ENCODE data around the gene HIRIP3. TPM values are rescaled to one million over a fixed set of nuclear protein-coding genes. Genes with fewer than 3 reads are reported as not detected.

The HIRIP3 gene
- total and polyA plus RNA-seq, 8 donors = 1.8 to 14.8 (median 11.3) TPM

- WGBS, 5 donors = 46 to 62% (median 52%) methylated on average over 7 of the region's 7 CpGs
- H3K36me3 ChIP-seq = no peaks in the 10 kb centered on the region
- no peak overlapping the region for H3K27ac ChIP-seq
- TF ChIP-seq POLR2AphosphoS5 (IDR thresholded peaks at IDR 0.05) (no peak), POLR2A (IDR thresholded peaks at IDR 0.05) (no peak), EP300 (IDR thresholded peaks at IDR 0.05) (no peak), CTCF (IDR thresholded peaks at IDR 0.05) (no peak)
- H3K9me3 ChIP-seq = no peaks in the 10 kb centered on the region
- H3K4me3 ChIP-seq = no peak overlapping the region
- H3K27me3 ChIP-seq = peaks cover 16 to 65% (median 38%) of the 10 kb centered on the region in 3 donors
- peaks cover 7 to 14% (median 12%) of the 10 kb centered on the region in 4 donors for H3K4me1 ChIP-seq
- intact Hi-C loops (cut with DNase I; ENCODE audit: low total_unique reads) = loop anchor here (5.0 to 10.0 kb wide), 2 partner anchors 161 to 328 kb away; partner anchors contain the start of gene CDIPT
- no peak for DNase-seq
Measured at GRCh38 chr16:30025574-30025973, 30.2 kb upstream of the HIRIP3 start.

DNA sequence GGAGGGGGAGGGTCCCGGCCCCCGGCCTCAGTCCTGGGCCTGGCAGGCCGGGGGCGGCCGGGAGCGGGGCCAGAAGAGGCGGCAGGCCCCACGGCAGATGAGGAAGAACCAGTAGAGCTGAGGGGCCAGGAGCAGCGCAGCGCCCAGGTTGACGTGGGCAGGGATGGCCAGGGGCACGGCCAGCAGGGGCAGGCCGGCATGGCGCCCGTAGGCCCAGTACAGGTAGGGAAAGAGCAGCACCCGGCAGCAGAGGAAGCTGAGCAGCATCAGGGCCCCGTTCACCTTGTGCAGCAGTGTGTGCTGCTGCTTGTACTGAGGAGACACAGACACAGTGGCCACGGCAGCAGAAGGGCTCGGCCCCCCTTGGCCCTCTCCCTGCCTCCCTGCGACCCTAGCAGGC lies 29.7 kb upstream of the HIRIP3 start:
- no peaks in the 10 kb centered on the region for H3K36me3 ChIP-seq
- peaks cover 7 to 14% (median 12%) of the 10 kb centered on the region in 4 donors for H3K4me1 ChIP-seq
- no peak for TF ChIP-seq EP300 (IDR thresholded peaks at IDR 0.05)
- TF ChIP-seq CTCF (IDR thresholded peaks at IDR 0.05) = no peak
- no peak for TF ChIP-seq POLR2A (IDR thresholded peaks at IDR 0.05)
- no peak for TF ChIP-seq POLR2AphosphoS5 (IDR thresholded peaks at IDR 0.05)
- WGBS, 5 donors = 61 to 74% (median 68%) methylated on average over 11 to 20 of the region's 20 CpGs
- no peak for DNase-seq
- no peak overlapping the region for H3K4me3 ChIP-seq
- H3K27ac ChIP-seq = no peak overlapping the region
- H3K27me3 ChIP-seq = peaks cover 16 to 61% (median 34%) of the 10 kb centered on the region in 3 donors
- no peaks in the 10 kb centered on the region for H3K9me3 ChIP-seq
- intact Hi-C loops (cut with DNase I; ENCODE audit: low total_unique reads) = loop anchor here (5.0 to 10.0 kb wide), 2 partner anchors 160 to 328 kb away; partner anchors contain the start of gene CDIPT

DNA sequence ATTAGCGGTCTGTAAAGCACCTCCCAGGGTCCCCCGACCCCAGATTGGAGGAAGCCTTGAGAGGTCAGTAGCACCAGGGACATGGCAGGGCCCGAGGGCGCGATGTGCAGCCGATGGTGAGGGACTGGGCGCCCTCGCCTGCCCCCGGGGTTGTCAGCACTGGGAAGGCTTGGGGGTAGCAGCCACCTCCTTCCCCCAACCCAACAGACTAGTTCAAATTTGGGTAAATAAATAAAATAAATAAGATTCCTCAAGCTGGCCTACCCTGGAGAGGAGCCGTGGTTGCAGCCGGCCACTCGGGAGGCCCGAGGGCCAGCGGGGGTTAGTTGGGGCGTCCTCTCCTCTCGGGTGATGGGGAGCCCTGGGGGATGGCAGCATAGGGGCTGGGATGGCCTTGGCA lies 29.0 kb upstream of the HIRIP3 start:
- H3K36me3 ChIP-seq = no peaks in the 10 kb centered on the region
- 64 to 77% (median 65%) methylated on average over 12 to 16 of the region's 16 CpGs for WGBS, 5 donors
- intact Hi-C loops (cut with DNase I; ENCODE audit: low total_unique reads) = loop anchor here (10.0 kb wide), 1 partner anchor 160 kb away; the partner anchor contains the start of gene CDIPT
- H3K9me3 ChIP-seq = no peaks in the 10 kb centered on the region
- peaks cover 16 to 54% (median 27%) of the 10 kb centered on the region in 3 donors for H3K27me3 ChIP-seq
- H3K4me3 ChIP-seq = no peak overlapping the region
- DNase-seq = no peak
- no peak overlapping the region for H3K27ac ChIP-seq
- no peak for TF ChIP-seq CTCF (IDR thresholded peaks at IDR 0.05)
- no peak for TF ChIP-seq EP300 (IDR thresholded peaks at IDR 0.05)
- TF ChIP-seq POLR2AphosphoS5 (IDR thresholded peaks at IDR 0.05) = no peak
- TF ChIP-seq POLR2A (IDR thresholded peaks at IDR 0.05) = no peak
- H3K4me1 ChIP-seq = peaks cover 7 to 14% (median 12%) of the 10 kb centered on the region in 4 donors

- intact Hi-C loops (cut with DNase I; ENCODE audit: low total_unique reads) = loop anchor here (10.0 kb wide), 1 partner anchor 159 kb away; the partner anchor contains the start of gene CDIPT
- H3K27ac ChIP-seq = no peak overlapping the region
- WGBS, 5 donors = 81 to 90% (median 85%) methylated on average over 5 to 11 of the region's 11 CpGs
Measured at GRCh38 chr16:30023586-30023985, 28.2 kb upstream of the HIRIP3 start.

More at GRCh38 chr16:30023586-30023985, 28.2 kb upstream of the HIRIP3 start:
- no peaks in the 10 kb centered on the region for H3K9me3 ChIP-seq
- no peak overlapping the region for H3K4me3 ChIP-seq
- H3K4me1 ChIP-seq = peaks cover 7 to 14% (median 12%) of the 10 kb centered on the region in 4 donors
- TF ChIP-seq CTCF (IDR thresholded peaks at IDR 0.05) (no peak), POLR2A (IDR thresholded peaks at IDR 0.05) (no peak), POLR2AphosphoS5 (IDR thresholded peaks at IDR 0.05) (no peak)
- DNase-seq = no peak
- peaks cover 9 to 45% (median 18%) of the 10 kb centered on the region in 3 donors for H3K27me3 ChIP-seq
- no peaks in the 10 kb centered on the region for H3K36me3 ChIP-seq

Data from stomach (tissue), 9 donors.